OCI-LY1 (cell line): ENCODE data around the gene ZNF763.

Experiments
- H2AFZ ChIP-seq: fragments of 200-600 bp; sonication (generic), shearing (Covaris generic); 2 replicates; pipeline ENCODE4 v1.6.0; 2014; ENCODE audit warnings: antibody characterized with exemption, mild to moderate bottlenecking, low read length
- H3F3A ChIP-seq: fragments of 200-600 bp; sonication (generic), shearing (Covaris generic); 2 replicates; pipeline ENCODE4 v1.6.0; 2014; ENCODE audit warnings: mild to moderate bottlenecking, antibody characterized with exemption, low read length, moderate library complexity; ENCODE audit not compliant: insufficient read depth
- H3K27ac ChIP-seq: fragments of 200-600 bp; sonication (generic); 2 replicates; pipeline ENCODE4 v1.5.1; 2014; ENCODE audit warnings: low read length, mixed run types, mild to moderate bottlenecking, low read depth; ENCODE audit not compliant: poor library complexity, severe bottlenecking
- H3K27me3 ChIP-seq: fragments of 200-600 bp; sonication (generic); 2 replicates; pipeline ENCODE4 v1.6.0; 2014; ENCODE audit warnings: antibody characterized with exemption, mild to moderate bottlenecking, low read length, moderate library complexity; ENCODE audit not compliant: insufficient read depth
- H3K36me3 ChIP-seq: fragments of 200-600 bp; sonication (generic); 2 replicates; pipeline ENCODE4 v1.6.1; 2014; ENCODE audit warnings: mild to moderate bottlenecking, antibody characterized with exemption, low read length, moderate library complexity, mixed read lengths; ENCODE audit not compliant: insufficient read depth
- H3K4me1 ChIP-seq: fragments of 200-600 bp; sonication (generic); 2 replicates; pipeline ENCODE4 v1.5.1; 2014; ENCODE audit warnings: mild to moderate bottlenecking, low read length, moderate library complexity; ENCODE audit not compliant: insufficient read depth, severe bottlenecking
- H3K4me2 ChIP-seq: fragments of 200-600 bp; sonication (generic), shearing (Covaris generic); 2 replicates; pipeline ENCODE4 v1.6.1; 2014; ENCODE audit warnings: low read length
- H3K4me3 ChIP-seq: fragments of 200-600 bp; sonication (generic); 2 replicates; pipeline ENCODE4 v1.5.1; 2014; ENCODE audit warnings: low read length, low read depth, mild to moderate bottlenecking, mixed read lengths; ENCODE audit not compliant: poor library complexity, severe bottlenecking
- H3K79me2 ChIP-seq: fragments of 200-600 bp; shearing (Covaris generic); 2 replicates; pipeline ENCODE4 v1.6.1; 2016; ENCODE audit warnings: mixed run types, low read length, mixed read lengths; ENCODE audit not compliant: insufficient read depth
- H3K9ac ChIP-seq: fragments of 200-600 bp; sonication (generic), shearing (Covaris generic); 2 replicates; pipeline ENCODE4 v1.6.1; 2014; ENCODE audit warnings: mild to moderate bottlenecking, low read length, mixed read lengths
- H3K9me2 ChIP-seq: fragments of 200-600 bp; sonication (generic), shearing (Covaris generic); 2 replicates; pipeline ENCODE4 v1.6.1; 2014; ENCODE audit warnings: low read depth, mild to moderate bottlenecking, low read length, mixed read lengths
- H3K9me3 ChIP-seq: fragments of 200-600 bp; shearing (Covaris generic); 2 replicates; pipeline ENCODE4 v1.6.1; 2014; ENCODE audit warnings: low read length, mixed read lengths
- H4K20me1 ChIP-seq: fragments of 200-600 bp; sonication (generic), shearing (Covaris generic); 2 replicates; pipeline ENCODE4 v1.6.0; 2016; ENCODE audit warnings: mild to moderate bottlenecking, low read length; ENCODE audit not compliant: insufficient read depth
- EZH2 ChIP-seq: fragments of 200-600 bp; sonication (generic), shearing (Covaris generic); IDR thresholded peaks from 2 replicates; pipeline ENCODE4 v1.8.0; 2017; ENCODE audit warnings: borderline replicate concordance, mixed run types, mild to moderate bottlenecking, antibody characterized with exemption, low read length, moderate library complexity, mixed read lengths
- TF ChIP-seq, protein P1 (sequence below): fragments of 200-600 bp; sonication (generic), shearing (Covaris generic); IDR thresholded peaks from 2 replicates; pipeline ENCODE4 v1.5.1; 2017; ENCODE audit warnings: mild to moderate bottlenecking, antibody characterized with exemption, low read length, moderate library complexity, mixed read lengths

Gene ZNF763

DNA sequence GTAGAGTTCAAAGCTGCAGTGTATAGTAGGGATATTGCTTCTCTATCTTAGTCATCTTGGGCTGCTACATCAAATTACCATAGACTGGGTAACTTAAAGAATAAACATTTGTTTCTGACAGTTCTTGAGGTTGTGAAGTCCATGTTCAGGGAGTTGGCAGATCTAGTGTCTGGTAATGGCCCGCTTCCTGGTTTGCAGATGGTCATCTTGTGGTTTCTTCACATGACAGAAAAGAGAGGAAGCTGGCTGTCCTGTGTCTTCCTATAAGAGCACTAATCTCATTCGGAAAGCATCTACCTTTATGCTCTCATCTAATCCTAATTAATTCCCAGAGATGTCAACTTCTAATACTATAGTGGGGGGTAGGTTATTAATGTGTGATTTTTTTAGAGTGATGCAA, 6.2 kb downstream of the ZNF763 start:
- H3K9me3 ChIP-seq, result peaks cover 5% of the 10 kb centered on the region; the same call in 1 of the 2 replicates
- H3K79me2 ChIP-seq, result no peaks in the 10 kb centered on the region
- H2AFZ ChIP-seq, result no peak overlapping the region
- TF ChIP-seq, protein P1, sequence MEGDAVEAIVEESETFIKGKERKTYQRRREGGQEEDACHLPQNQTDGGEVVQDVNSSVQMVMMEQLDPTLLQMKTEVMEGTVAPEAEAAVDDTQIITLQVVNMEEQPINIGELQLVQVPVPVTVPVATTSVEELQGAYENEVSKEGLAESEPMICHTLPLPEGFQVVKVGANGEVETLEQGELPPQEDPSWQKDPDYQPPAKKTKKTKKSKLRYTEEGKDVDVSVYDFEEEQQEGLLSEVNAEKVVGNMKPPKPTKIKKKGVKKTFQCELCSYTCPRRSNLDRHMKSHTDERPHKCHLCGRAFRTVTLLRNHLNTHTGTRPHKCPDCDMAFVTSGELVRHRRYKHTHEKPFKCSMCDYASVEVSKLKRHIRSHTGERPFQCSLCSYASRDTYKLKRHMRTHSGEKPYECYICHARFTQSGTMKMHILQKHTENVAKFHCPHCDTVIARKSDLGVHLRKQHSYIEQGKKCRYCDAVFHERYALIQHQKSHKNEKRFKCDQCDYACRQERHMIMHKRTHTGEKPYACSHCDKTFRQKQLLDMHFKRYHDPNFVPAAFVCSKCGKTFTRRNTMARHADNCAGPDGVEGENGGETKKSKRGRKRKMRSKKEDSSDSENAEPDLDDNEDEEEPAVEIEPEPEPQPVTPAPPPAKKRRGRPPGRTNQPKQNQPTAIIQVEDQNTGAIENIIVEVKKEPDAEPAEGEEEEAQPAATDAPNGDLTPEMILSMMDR, result no peak
- no peak for TF ChIP-seq EZH2
- no peaks in the 10 kb centered on the region for H4K20me1 ChIP-seq
- H3K9me2 ChIP-seq, result no peaks in the 10 kb centered on the region
- H3K36me3 ChIP-seq, result peaks cover 6% of the 10 kb centered on the region; the same call in 1 of the 2 replicates
- no peak overlapping the region for H3K27ac ChIP-seq
- H3K4me2 ChIP-seq, result no peak overlapping the region
- H3F3A ChIP-seq, result no peaks in the 10 kb centered on the region
- no peaks in the 10 kb centered on the region for H3K4me1 ChIP-seq
- H3K4me3 ChIP-seq, result no peak overlapping the region
- H3K9ac ChIP-seq, result no peak overlapping the region
- H3K27me3 ChIP-seq, result no peaks in the 10 kb centered on the region

DNA sequence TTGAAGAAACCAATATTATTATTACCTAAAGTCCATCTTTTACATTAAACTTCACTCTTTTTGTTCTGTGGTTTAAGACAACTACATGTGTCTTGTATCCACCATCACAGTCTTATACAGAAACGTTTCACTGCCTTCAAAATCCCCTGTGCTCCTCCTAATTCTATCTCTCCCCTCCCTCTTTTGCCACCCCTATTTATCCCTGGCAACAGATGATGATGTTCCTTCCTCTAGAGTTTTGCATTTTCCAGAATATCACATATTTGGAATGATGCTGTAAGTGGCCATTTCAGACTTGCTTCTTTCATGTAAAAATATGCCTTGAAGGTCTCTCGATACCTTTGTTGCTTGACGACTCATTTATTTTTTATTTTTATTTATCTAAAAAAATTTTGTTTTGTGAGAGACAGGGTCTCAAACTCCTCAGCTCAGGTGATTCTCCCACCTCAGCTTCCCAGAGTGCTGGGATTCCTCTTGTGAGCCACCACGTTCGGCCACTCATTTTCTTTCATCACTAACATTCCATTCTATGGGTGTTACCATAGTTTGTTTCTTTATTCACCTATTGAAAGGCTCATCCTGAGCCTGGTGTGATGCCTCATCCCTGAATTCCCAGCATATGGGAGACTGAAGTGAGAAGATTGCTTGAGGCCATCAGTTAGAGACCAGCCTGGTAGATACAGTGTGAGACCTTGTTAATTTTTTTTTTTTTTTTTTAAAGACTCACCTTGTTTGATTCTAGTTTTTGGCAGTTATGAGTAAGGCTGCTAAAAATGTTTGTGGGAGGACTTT, 8.4 kb downstream of the ZNF763 start:
- H2AFZ ChIP-seq, result no peak overlapping the region
- H3K4me1 ChIP-seq, result no peaks in the 10 kb centered on the region
- peaks cover 16% of the 10 kb centered on the region; the same call in 1 of the 2 replicates for H3K9me3 ChIP-seq
- no peaks in the 10 kb centered on the region for H3K27me3 ChIP-seq
- no peaks in the 10 kb centered on the region for H3F3A ChIP-seq
- H3K4me3 ChIP-seq, result no peak overlapping the region
- no peaks in the 10 kb centered on the region for H3K79me2 ChIP-seq
- TF ChIP-seq, protein P1, result no peak
- no peak for TF ChIP-seq EZH2
- H3K36me3 ChIP-seq, result peaks cover 19% of the 10 kb centered on the region
- no peak overlapping the region for H3K9ac ChIP-seq
- no peaks in the 10 kb centered on the region for H4K20me1 ChIP-seq
- no peaks in the 10 kb centered on the region for H3K9me2 ChIP-seq
- H3K27ac ChIP-seq, result no peak overlapping the region
- no peak overlapping the region for H3K4me2 ChIP-seq

DNA sequence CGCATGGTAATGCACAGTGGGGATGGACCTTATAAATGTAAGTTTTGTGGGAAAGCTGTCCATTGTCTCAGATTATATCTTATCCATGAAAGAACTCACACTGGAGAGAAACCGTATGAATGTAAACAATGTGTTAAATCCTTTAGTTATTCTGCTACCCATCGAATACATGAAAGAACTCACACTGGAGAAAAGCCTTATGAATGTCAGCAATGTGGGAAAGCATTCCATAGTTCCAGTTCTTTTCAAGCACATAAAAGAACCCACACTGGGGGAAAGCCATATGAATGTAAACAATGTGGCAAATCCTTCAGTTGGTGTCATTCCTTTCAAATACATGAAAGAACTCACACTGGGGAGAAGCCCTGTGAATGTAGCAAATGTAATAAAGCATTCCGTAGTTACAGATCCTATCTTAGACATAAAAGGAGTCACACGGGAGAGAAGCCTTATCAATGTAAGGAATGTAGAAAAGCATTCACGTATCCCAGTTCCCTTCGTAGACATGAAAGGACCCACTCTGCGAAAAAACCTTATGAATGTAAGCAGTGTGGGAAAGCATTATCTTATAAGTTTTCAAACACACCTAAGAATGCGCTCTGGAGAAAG, 13.8 kb downstream of the ZNF763 start:
- Histone ChIP-seq H4K20me1 (no peaks in the 10 kb centered on the region), H3K4me1 (no peaks in the 10 kb centered on the region), H3K27me3 (no peaks in the 10 kb centered on the region), H3K79me2 (no peaks in the 10 kb centered on the region), H3K9me3 (peaks cover 54% of the 10 kb centered on the region), H3K9me2 (no peaks in the 10 kb centered on the region), H3K27ac (no peak overlapping the region), H3K4me3 (no peak overlapping the region), H2AFZ (no peak overlapping the region), H3K9ac (no peak overlapping the region), H3K4me2 (no peak overlapping the region), H3K36me3 (peaks cover 27% of the 10 kb centered on the region), H3F3A (no peaks in the 10 kb centered on the region)
- TF ChIP-seq, protein P1, result no peak
- TF ChIP-seq EZH2, result no peak
